GM12878 (cell line): ENCODE measurements around the gene C22orf15. TPM values are rescaled to one million over a fixed set of nuclear protein-coding genes. Genes with fewer than 3 reads are reported as not detected.
A peak's percentile ranks its signal among the peaks of the same experiment; 100 is the strongest.

Experiments used
- BHLHE40 ChIP-seq, 2 experiments: fragments of 450-650 bp in 1 of 2; IDR thresholded peaks; 2 replicates each; pipeline ENCODE4 v1.6.1; 2011 to 2017; ENCODE audit warnings: low read depth in 2 of 2, borderline replicate concordance in 1 of 2, improper control_type of control experiment in 1 of 2, low read length in 1 of 2, mild to moderate bottlenecking in 1 of 2
- CTCF ChIP-seq, 3 experiments: IDR thresholded peaks in 2 of 3; conservative IDR thresholded peaks in 1 of 3; 2 replicates each; pipeline ENCODE4 v1.5.1; 2011; ENCODE audit warnings: low read depth in 3 of 3, low read length in 3 of 3, mild to moderate bottlenecking in 3 of 3, control low read depth in 2 of 3, moderate library complexity in 2 of 3, inconsistent platforms in 1 of 3, mixed read lengths in 1 of 3; ENCODE audit not compliant: control insufficient read depth in 2 of 3, insufficient read depth in 1 of 3; ENCODE audit errors: extremely low read depth in 1 of 3
- GATAD2B ChIP-seq: fragments of 450-650 bp; conservative IDR thresholded peaks from 2 replicates; pipeline ENCODE4 v1.6.1; 2017; ENCODE audit warnings: low read depth, mild to moderate bottlenecking, moderate library complexity
- HCFC1 ChIP-seq: fragments of 150-350 bp; IDR thresholded peaks from 2 replicates; pipeline ENCODE4 v1.6.1; 2014; ENCODE audit warnings: low read length
- IRF4 ChIP-seq: IDR thresholded peaks from 2 replicates; pipeline ENCODE4 v1.6.1; 2011; ENCODE audit warnings: low read depth, low read length
- MLLT1 ChIP-seq: fragments of 450-650 bp; IDR thresholded peaks from 2 replicates; pipeline ENCODE4 v1.6.1; 2016; ENCODE audit warnings: mild to moderate bottlenecking
- MTA2 ChIP-seq: fragments of 450-650 bp; IDR thresholded peaks from 2 replicates; pipeline ENCODE4 v1.6.1; 2016; ENCODE audit warnings: low read depth, mild to moderate bottlenecking, moderate library complexity
- MYB ChIP-seq: fragments of 150-350 bp; IDR thresholded peaks from 2 replicates; pipeline ENCODE4 v1.6.1; 2014; ENCODE audit warnings: mild to moderate bottlenecking, low read depth, low read length, borderline replicate concordance
- PAX8 ChIP-seq: fragments of 450-650 bp; IDR thresholded peaks from 2 replicates; pipeline ENCODE4 v1.6.1; 2017; ENCODE audit warnings: mild to moderate bottlenecking, moderate library complexity
- POLR2AphosphoS2 ChIP-seq: IDR thresholded peaks from 2 replicates; pipeline ENCODE4 v1.6.1; 2011; ENCODE audit warnings: low read depth, mild to moderate bottlenecking, low read length, improper control_type of control experiment, moderate library complexity
- PRDM15 ChIP-seq: fragments of 450-650 bp; formaldehyde crosslinking; IDR thresholded peaks from 2 replicates; pipeline ENCODE4 v1.4.0; 2020; ENCODE audit warnings: mild to moderate bottlenecking, moderate library complexity
- RB1 ChIP-seq: fragments of 450-650 bp; formaldehyde crosslinking; IDR thresholded peaks from 2 replicates; pipeline ENCODE4 v1.6.1; 2017; ENCODE audit warnings: mild to moderate bottlenecking, borderline replicate concordance
- RCOR1 ChIP-seq: conservative IDR thresholded peaks from 2 replicates; pipeline ENCODE4 v1.6.1; 2012; ENCODE audit warnings: low read depth, low read length, improper control_type of control experiment
- ZNF207 ChIP-seq: fragments of 450-650 bp; IDR thresholded peaks from 2 replicates; pipeline ENCODE4 v1.6.1; 2014; ENCODE audit warnings: antibody characterized with exemption, mild to moderate bottlenecking, borderline replicate concordance
- ZNF592 ChIP-seq: fragments of 450-650 bp; IDR thresholded peaks from 2 replicates; pipeline ENCODE4 v1.6.1; 2017; ENCODE audit warnings: mild to moderate bottlenecking, moderate library complexity
- polyA plus RNA-seq, 11 experiments: library from polyadenylated mRNA; depleted of rRNA in 4 of 11; unstranded in 6 of 11; stranded (reverse) in 5 of 11; fragments of >200 nt; fragmentation: Nextera tagmentation in 4 of 11; fragmentation: Illumina TruSeq in 1 of 11; extraction: Ambion mirVana in 4 of 11; extraction: Trizol in 1 of 11; gene quantifications; 1 replicate in 1 of 11; 2 replicates in 10 of 11; pipeline versions ENCODE4 v1.2.1 to v1.2.3, GENCODE V29; 2011 to 2016; ENCODE audit warnings: inconsistent platforms in 2 of 11, missing spikeins in 2 of 11, low read depth in 1 of 11
- total RNA-seq, 4 experiments: library from RNA; depleted of rRNA in 3 of 4; stranded (reverse); fragments of >200 nt in 3 of 4; fragmentation: Illumina TruSeq in 1 of 4; extraction: Trizol in 1 of 4; gene quantifications; 2 replicates each; pipeline versions ENCODE4 v1.2.1 to v1.2.3, GENCODE V29; 2013 to 2021

C22orf15 gene
- total and polyA plus RNA-seq, 10 of the 15 experiments (the other 5 are each of a cell fraction or from before 2014, with no cell fraction given): 0.05 to 0.47 (median 0.13) TPM; not detected in 3

GRCh38 chr22:23786752-23787599, 24.2 kb downstream of the C22orf15 start, which contains the start of gene SMARCB1 (continued):
- TF ChIP-seq CTCF (IDR thresholded peaks at IDR 0.05 in 2 of 3, conservative IDR thresholded peaks at IDR 0.05 in 1 of 3; ENCODE audit: control insufficient read depth in 2 of 3, extremely low read depth in 1 of 3, insufficient read depth in 1 of 3, low read depth in 3 of 3, low read length in 3 of 3) (peak in 1 of 3 experiments; percentile 22; a peak in 2 of 6 replicates), GATAD2B (peak; percentile 67), RB1 (peak; percentile 42; the same call in 1 of the 2 replicates), IRF4 (no peak), POLR2AphosphoS2 (no peak), ZNF207 (0 out of 2 replicates have a peak, but pooled peaks have one; percentile 61), PAX8 (no peak), MYB (no peak), MTA2 (peak; percentile 24; the same call in 1 of the 2 replicates), HCFC1 (peak; percentile 38; the same call in 1 of the 2 replicates), PRDM15 (no peak), RCOR1 (no peak), ZNF592 (no peak), MLLT1 (0 out of 2 replicates have a peak, but pooled peaks have one; percentile 65), BHLHE40 (IDR thresholded peaks at IDR 0.05; ENCODE audit: borderline replicate concordance in 1 of 2, low read depth in 2 of 2, low read length in 1 of 2) (peak in 1 of 2 experiments; percentile 92; a peak in 3 of 4 replicates)
